Spleen (tissue), 11 donors: Measurements from ENCODE around the gene PPHLN1. TPM values are rescaled to one million over a fixed set of nuclear protein-coding genes. Genes with fewer than 3 reads are reported as not detected.

ENCODE experiments used
- DNase-seq: peaks from one replicate; pipeline ENCODE4 v3.0.0-alpha.2; 2020
- H3K27ac ChIP-seq, 8 donors: fragments of 200-600 bp; sonication (generic) in 7 of 8; 1 replicate in 4 of 8; 2 replicates in 4 of 8; pipeline versions ENCODE4 v1.5.0 to v1.8.0; 2016 to 2021; ENCODE audit warnings: inconsistent platforms in 4 of 8, mild to moderate bottlenecking in 4 of 8, moderate library complexity in 1 of 8
- H3K27me3 ChIP-seq, 7 donors: fragments of 200-600 bp; sonication (generic) in 6 of 7; replicated peaks in 1 of 7; 1 replicate in 4 of 7; 2 replicates in 3 of 7; pipeline versions ENCODE4 v1.5.0 to v1.8.0; 2016 to 2021; ENCODE audit warnings: inconsistent platforms in 3 of 7, mild to moderate bottlenecking in 1 of 7
- H3K36me3 ChIP-seq, 6 donors: fragments of 200-600 bp; sonication (generic) in 5 of 6; 1 replicate in 4 of 6; 2 replicates in 2 of 6; pipeline versions ENCODE4 v1.5.0 to v1.8.0; 2016 to 2021; ENCODE audit warnings: inconsistent platforms in 2 of 6
- H3K4me1 ChIP-seq, 6 donors: fragments of 200-600 bp; sonication (generic) in 5 of 6; 1 replicate in 3 of 6; 2 replicates in 3 of 6; pipeline versions ENCODE4 v1.5.0 to v1.8.0; 2016 to 2021; ENCODE audit warnings: inconsistent platforms in 3 of 6
- H3K4me3 ChIP-seq, 8 donors: fragments of 200-600 bp; sonication (generic) in 7 of 8; 1 replicate in 4 of 8; 2 replicates in 4 of 8; pipeline versions ENCODE4 v1.5.0 to v1.8.0; 2016 to 2021; ENCODE audit warnings: inconsistent platforms in 4 of 8, mild to moderate bottlenecking in 4 of 8, moderate library complexity in 2 of 8
- H3K9me3 ChIP-seq, 8 donors: fragments of 200-600 bp; sonication (generic) in 7 of 8; 1 replicate in 4 of 8; 2 replicates in 4 of 8; pipeline versions ENCODE4 v1.5.0 to v1.8.0; 2016 to 2021; ENCODE audit warnings: inconsistent platforms in 4 of 8
- CTCF ChIP-seq, 11 experiments: fragments of 200-600 bp in 7 of 11; fragments of 450-650 bp in 4 of 11; sonication (generic) in 4 of 11; IDR thresholded peaks in 8 of 11; conservative IDR thresholded peaks in 3 of 11; 1 replicate in 7 of 11; 2 replicates in 4 of 11; pipeline versions ENCODE4 v1.4.0 to v1.8.0; 2016 to 2021; ENCODE audit warnings: antibody characterized with exemption in 11 of 11, inconsistent platforms in 4 of 11, mild to moderate bottlenecking in 1 of 11
- POLR2A ChIP-seq, 3 donors: fragments of 450-650 bp; IDR thresholded peaks; one replicate each; pipeline ENCODE4 v1.5.1; 2017; ENCODE audit warnings: antibody characterized with exemption in 3 of 3, mild to moderate bottlenecking in 1 of 3
- POLR2AphosphoS5 ChIP-seq, 3 donors: sonication (generic); formaldehyde crosslinking; IDR thresholded peaks; one replicate each; pipeline ENCODE4 v1.5.1; 2017; ENCODE audit warnings: antibody characterized with exemption in 3 of 3
- WGBS, 5 donors: extraction: QIAGEN DNeasy Blood & Tissue Kit in 3 of 5; methylation state at CpG; one replicate each; pipeline versions ENCODE4 v1.1.5 to v1.1.7; 2013 to 2018; 5-methylcytosine and 5-hydroxymethylcytosine counted together
- intact Hi-C: fragments of 100-400 bp; cut with DNase I; formaldehyde crosslinking; loops from one replicate; pipeline ENCODE4 v1.15.0; 2023; ENCODE audit warnings: low total_unique reads
- polyA plus RNA-seq, 3 donors: library from polyadenylated mRNA; stranded (reverse); fragments of 200-250 nt; gene quantifications; one replicate each; pipeline ENCODE4 v1.2.1, GENCODE V29; 2013
- total RNA-seq, 7 donors: library from RNA; depleted of rRNA in 3 of 7; stranded (reverse); fragments of >200 nt in 3 of 7; fragmentation: NEBNext Ultra II Directional in 4 of 7; extraction: Animal tissue kit (Norgen Biotek cat#: 25700) in 4 of 7; gene quantifications; one replicate each; pipeline versions ENCODE4 v1.1.0 to v1.2.1, GENCODE V29; 2016 to 2021
- donor health status: healthy with polysubstance abuse.
- donor health status: DM: no; HTN: no; CAD: no; lungs with moderate emphysema.
- donor health status: DM: no; HTN: no; CAD: no.
- donor health status: Bipolar disorder and iron deficiency.
- donor health status: healthy.
- donor health status: DM: no; HTN: no; CAD: no.
- donor health status: DM: yes; HTN: yes; CAD: no.

Gene PPHLN1
- total and polyA plus RNA-seq, 10 donors, result 39.6 to 103 (median 65.2) TPM

GRCh38 chr12:42281278-42281677 lies 44.7 kb upstream of the PPHLN1 start:
- no peak overlapping the region for H3K4me3 ChIP-seq
- peaks cover 0 to 10% (median 2%) of the 10 kb centered on the region in 6 donors for H3K4me1 ChIP-seq
- 63 to 71% (median 67%) methylated on average over 3 of the region's 3 CpGs for WGBS, 5 donors
- H3K27me3 ChIP-seq, result no peaks in the 10 kb centered on the region
- H3K36me3 ChIP-seq, result no peaks in the 10 kb centered on the region
- H3K27ac ChIP-seq, result no peak overlapping the region
- TF ChIP-seq POLR2A (IDR thresholded peaks at IDR 0.05) (no peak), CTCF (IDR thresholded peaks at IDR 0.05 in 8 of 11, conservative IDR thresholded peaks at IDR 0.05 in 3 of 11) (no peak), POLR2AphosphoS5 (IDR thresholded peaks at IDR 0.05) (no peak)
- no peak for DNase-seq
- intact Hi-C loops, result no loop called here
- no peaks in the 10 kb centered on the region for H3K9me3 ChIP-seq

- Histone ChIP-seq H3K27ac (no peak overlapping the region), H3K36me3 (no peaks in the 10 kb centered on the region), H3K4me1 (peaks cover 0 to 10% (median 2%) of the 10 kb centered on the region in 6 donors), H3K9me3 (no peaks in the 10 kb centered on the region), H3K4me3 (no peak overlapping the region), H3K27me3 (no peaks in the 10 kb centered on the region)
- no peak for DNase-seq
- 79 to 85% (median 84%) methylated on average over 3 of the region's 3 CpGs for WGBS, 5 donors
- intact Hi-C loops, result no loop called here
- no peak for TF ChIP-seq POLR2AphosphoS5 (IDR thresholded peaks at IDR 0.05)
- TF ChIP-seq POLR2A (IDR thresholded peaks at IDR 0.05), result no peak
- no peak for TF ChIP-seq CTCF (IDR thresholded peaks at IDR 0.05 in 8 of 11, conservative IDR thresholded peaks at IDR 0.05 in 3 of 11)
Observed at GRCh38 chr12:42281844-42282243, 44.1 kb upstream of the PPHLN1 start.

- Histone ChIP-seq H3K4me1 (peaks cover 0 to 10% (median 2%) of the 10 kb centered on the region in 6 donors), H3K36me3 (no peaks in the 10 kb centered on the region), H3K4me3 (no peak overlapping the region), H3K27me3 (no peaks in the 10 kb centered on the region), H3K27ac (no peak overlapping the region), H3K9me3 (no peaks in the 10 kb centered on the region)
- WGBS, 5 donors, result 74 to 90% (median 81%) methylated on average over 2 of the region's 2 CpGs
- TF ChIP-seq POLR2A (IDR thresholded peaks at IDR 0.05) (no peak), POLR2AphosphoS5 (IDR thresholded peaks at IDR 0.05) (no peak), CTCF (IDR thresholded peaks at IDR 0.05 in 8 of 11, conservative IDR thresholded peaks at IDR 0.05 in 3 of 11) (no peak)
- intact Hi-C loops, result no loop called here
- DNase-seq, result no peak
Observed at GRCh38 chr12:42282294-42282693, 43.7 kb upstream of the PPHLN1 start.

- DNase-seq, result no peak
Observed at GRCh38 chr12:42283739-42284138, 42.2 kb upstream of the PPHLN1 start.

GRCh38 chr12:42284157-42284556 lies 41.8 kb upstream of the PPHLN1 start:
- Histone ChIP-seq H3K36me3 (no peaks in the 10 kb centered on the region), H3K27ac (no peak overlapping the region), H3K4me1 (peaks cover 0 to 10% (median 2%) of the 10 kb centered on the region in 6 donors), H3K9me3 (no peaks in the 10 kb centered on the region), H3K27me3 (no peaks in the 10 kb centered on the region), H3K4me3 (no peak overlapping the region)
- intact Hi-C loops, result no loop called here
- WGBS, 5 donors, result 26 to 36% (median 30%) methylated on average over 1 of the region's 1 CpG
- no peak for DNase-seq
- TF ChIP-seq POLR2AphosphoS5 (IDR thresholded peaks at IDR 0.05), result no peak
- no peak for TF ChIP-seq POLR2A (IDR thresholded peaks at IDR 0.05)
- no peak for TF ChIP-seq CTCF (IDR thresholded peaks at IDR 0.05 in 8 of 11, conservative IDR thresholded peaks at IDR 0.05 in 3 of 11)

More at GRCh38 chr12:42283739-42284138, 42.2 kb upstream of the PPHLN1 start:
- Histone ChIP-seq H3K4me3 (no peak overlapping the region), H3K27me3 (no peaks in the 10 kb centered on the region), H3K36me3 (no peaks in the 10 kb centered on the region), H3K4me1 (peaks cover 0 to 10% (median 2%) of the 10 kb centered on the region in 6 donors), H3K9me3 (no peaks in the 10 kb centered on the region), H3K27ac (no peak overlapping the region)
- intact Hi-C loops, result no loop called here
- no peak for TF ChIP-seq POLR2AphosphoS5 (IDR thresholded peaks at IDR 0.05)
- no peak for TF ChIP-seq POLR2A (IDR thresholded peaks at IDR 0.05)
